Measurements from ENCODE around the gene LTBP4.

DNA sequence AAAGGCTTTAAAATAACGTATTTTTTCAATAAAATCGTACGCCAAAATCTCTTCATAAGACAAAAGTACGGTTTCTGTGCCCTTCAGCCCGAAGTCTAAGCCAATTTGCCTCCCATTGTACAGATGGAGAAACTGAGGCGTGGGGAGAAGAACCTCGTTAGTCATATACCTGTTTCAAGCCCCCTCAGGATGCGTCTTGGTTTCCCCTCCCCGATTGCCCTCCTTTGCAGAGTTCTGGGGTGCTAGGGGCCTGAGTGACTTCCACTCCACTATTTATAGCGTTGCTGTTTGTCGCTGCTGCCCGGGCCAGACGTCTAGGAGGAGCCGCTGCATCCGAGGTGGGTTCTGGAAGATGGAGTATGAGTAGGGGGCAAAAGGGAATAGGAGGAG is 2.3 kb upstream of the LTBP4 start:
- TF ChIP-seq CTCF (IDR thresholded peaks at IDR 0.05) (no peak), POLR2A (IDR thresholded peaks at IDR 0.05) (no peak), EP300 (IDR thresholded peaks at IDR 0.05) (no peak)

All from tibial nerve (tissue), 4 donors.